HepG2 (cell line): ENCODE results near the gene LRRC45. TPM values are rescaled to one million over a fixed set of nuclear protein-coding genes. Genes with fewer than 3 reads are reported as not detected.

Source experiments
- ATF7 ChIP-seq, 2 experiments: fragments of 450-650 bp in 1 of 2; sonication (generic) in 1 of 2; formaldehyde crosslinking in 1 of 2; IDR thresholded peaks; 2 replicates each; pipeline versions ENCODE4 v1.4.0 to v1.6.1; 2016 to 2020; ENCODE audit warnings: antibody characterized with exemption in 1 of 2, mild to moderate bottlenecking in 1 of 2, missing genetic modification reagents in 1 of 2
- BORCS8-MEF2B ChIP-seq: sonication (generic); formaldehyde crosslinking; IDR thresholded peaks from 2 replicates; pipeline ENCODE4 v1.8.0; 2022; ENCODE audit warnings: mild to moderate bottlenecking, missing genetic modification reagents
- BRCA1 ChIP-seq: sonication (generic); formaldehyde crosslinking; IDR thresholded peaks from 2 replicates; pipeline ENCODE4 v1.4.0; 2020; ENCODE audit warnings: missing genetic modification reagents
- ETV5 ChIP-seq: IDR thresholded peaks from 2 replicates; pipeline ENCODE4 v1.6.1; 2018; ENCODE audit warnings: missing biosample characterization, missing genetic modification reagents, inconsistent platforms, borderline replicate concordance
- HNRNPLL ChIP-seq: fragments of 200-400 bp; formaldehyde crosslinking; IDR thresholded peaks from 2 replicates; pipeline ENCODE4 v1.6.1; 2017; ENCODE audit warnings: mild to moderate bottlenecking, low read depth, low read length; ENCODE audit not compliant: poor library complexity, severe bottlenecking
- MYC ChIP-seq: sonication (generic); formaldehyde crosslinking; IDR thresholded peaks from 2 replicates; pipeline ENCODE4 v1.9.0; 2021; ENCODE audit warnings: missing genetic modification reagents, borderline replicate concordance
- REXO4 ChIP-seq: sonication (generic); formaldehyde crosslinking; IDR thresholded peaks from 2 replicates; pipeline ENCODE4 v1.8.0; 2022; ENCODE audit warnings: missing genetic modification reagents, mild to moderate bottlenecking, borderline replicate concordance
- SOX6 ChIP-seq, 2 experiments: fragments of 450-650 bp in 1 of 2; sonication (generic) in 1 of 2; formaldehyde crosslinking in 1 of 2; IDR thresholded peaks; 2 replicates each; pipeline versions ENCODE4 v1.4.0 to v1.6.1; 2017 to 2020; ENCODE audit warnings: antibody characterized with exemption in 1 of 2, mild to moderate bottlenecking in 1 of 2, missing genetic modification reagents in 1 of 2
- ZC3H13 ChIP-seq: sonication (generic); formaldehyde crosslinking; IDR thresholded peaks from 2 replicates; pipeline ENCODE4 v1.8.1; 2023; ENCODE audit warnings: mild to moderate bottlenecking, missing genetic modification reagents, moderate library complexity
- ZHX2 ChIP-seq, 2 experiments: sonication (generic) in 1 of 2; formaldehyde crosslinking in 1 of 2; IDR thresholded peaks; 2 replicates each; pipeline versions ENCODE4 v1.6.1 to v1.9.0; 2014 to 2022; ENCODE audit warnings: antibody characterized with exemption in 1 of 2, borderline replicate concordance in 1 of 2, inconsistent platforms in 1 of 2, low read depth in 1 of 2, missing genetic modification reagents in 1 of 2
- ZNF619 ChIP-seq: sonication (generic); formaldehyde crosslinking; IDR thresholded peaks from 2 replicates; pipeline ENCODE4 v1.4.0; 2020; ENCODE audit warnings: mild to moderate bottlenecking, missing genetic modification reagents
- polyA plus RNA-seq, 8 experiments: library from polyadenylated mRNA; depleted of rRNA in 3 of 8; stranded (reverse) in 7 of 8; unstranded in 1 of 8; fragments of >200 nt; fragmentation: Illumina TruSeq in 4 of 8; extraction: Trizol in 4 of 8; gene quantifications; 2 replicates each; pipeline versions ENCODE4 v1.2.1 to v1.2.3, GENCODE V29; 2011 to 2016; ENCODE audit warnings: low read depth in 4 of 8, missing spikeins in 1 of 8, mixed read lengths in 1 of 8; ENCODE audit not compliant: insufficient read depth in 1 of 8
- total RNA-seq, 5 experiments: library from RNA; depleted of rRNA; stranded (reverse); fragments of >200 nt; fragmentation: Illumina TruSeq; extraction: Trizol; gene quantifications; 2 replicates each; pipeline ENCODE4 v1.2.3, GENCODE V29; 2016; ENCODE audit warnings: low read depth in 1 of 5
- TF ChIP-seq, protein P1 (sequence below), 2 experiments: fragments of 450-650 bp in 1 of 2; sonication (generic) in 1 of 2; formaldehyde crosslinking in 1 of 2; IDR thresholded peaks; 2 replicates each; pipeline versions ENCODE4 v1.6.1 to v1.8.0; 2016 to 2022; ENCODE audit warnings: antibody characterized with exemption in 1 of 2, mild to moderate bottlenecking in 1 of 2, missing genetic modification reagents in 1 of 2

LRRC45 gene
- total and polyA plus RNA-seq, 2 of the 13 experiments (the other 11 are each of a cell fraction or from before 2014, with no cell fraction given) = 11.6 to 48.1 TPM

DNA sequence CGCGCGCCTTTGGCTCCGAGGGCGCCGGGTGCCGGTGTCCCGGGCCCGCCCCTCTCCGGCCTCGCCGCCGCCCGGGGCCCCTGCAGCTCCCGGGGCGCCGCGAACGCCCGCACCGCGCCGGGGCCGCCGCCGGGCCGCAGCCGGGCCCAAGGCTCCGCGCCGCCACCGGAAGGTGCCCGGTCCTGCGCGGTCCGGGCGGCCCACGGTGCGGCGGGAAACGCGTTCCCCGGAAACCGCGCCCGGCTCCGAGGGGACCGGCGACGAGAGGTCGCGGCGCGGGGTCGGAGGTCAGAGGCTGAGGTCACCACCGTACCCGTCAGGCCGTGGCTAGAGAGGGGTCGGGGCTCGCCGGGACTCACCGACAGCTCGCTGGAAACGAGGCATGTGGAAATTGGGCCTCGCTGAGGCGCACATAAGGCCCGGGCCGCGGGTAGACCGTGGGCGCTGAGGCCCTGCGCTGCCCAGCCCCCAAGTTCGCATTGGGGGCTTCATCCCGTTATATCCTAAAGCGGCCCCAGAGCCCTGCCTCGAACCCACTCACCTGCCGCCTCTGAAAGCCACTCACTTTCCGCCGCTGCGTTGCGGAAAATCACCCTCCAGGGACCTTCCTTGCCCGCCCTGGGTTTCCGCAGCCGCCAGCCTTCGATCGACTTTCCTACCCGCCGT lies 42.7 kb downstream of the LRRC45 start, which contains the start of gene DUS1L (continued):
- TF ChIP-seq ZHX2 (IDR thresholded peaks at IDR 0.05; ENCODE audit: low read depth) (peak; percentile 92), ZHX2 (CRISPR knock-in tag; IDR thresholded peaks at IDR 0.05; ENCODE audit: borderline replicate concordance) (no peak), HNRNPLL (peak; percentile 70), ZC3H13 (peak; percentile 80; the same call in 1 of the 2 replicates), REXO4 (CRISPR knock-in tag) (no peak), SOX6 (IDR thresholded peaks at IDR 0.05) (no peak), SOX6 (CRISPR knock-in tag; IDR thresholded peaks at IDR 0.05) (no peak; the same call in 1 of the 2 replicates), ATF7 (IDR thresholded peaks at IDR 0.05) (no peak), ATF7 (CRISPR knock-in tag; IDR thresholded peaks at IDR 0.05) (peak; percentile 68; the same call in 1 of the 2 replicates), MYC (CRISPR knock-in tag) (peak; percentile 89), BRCA1 (CRISPR knock-in tag) (0 out of 2 replicates have a peak, but pooled peaks have one; percentile 5), BORCS8-MEF2B (CRISPR knock-in tag) (peak; percentile 86; the same call in 1 of the 2 replicates), ETV5 (peak; percentile 83), ZNF619 (CRISPR knock-in tag) (no peak)
- TF ChIP-seq, protein P1, sequence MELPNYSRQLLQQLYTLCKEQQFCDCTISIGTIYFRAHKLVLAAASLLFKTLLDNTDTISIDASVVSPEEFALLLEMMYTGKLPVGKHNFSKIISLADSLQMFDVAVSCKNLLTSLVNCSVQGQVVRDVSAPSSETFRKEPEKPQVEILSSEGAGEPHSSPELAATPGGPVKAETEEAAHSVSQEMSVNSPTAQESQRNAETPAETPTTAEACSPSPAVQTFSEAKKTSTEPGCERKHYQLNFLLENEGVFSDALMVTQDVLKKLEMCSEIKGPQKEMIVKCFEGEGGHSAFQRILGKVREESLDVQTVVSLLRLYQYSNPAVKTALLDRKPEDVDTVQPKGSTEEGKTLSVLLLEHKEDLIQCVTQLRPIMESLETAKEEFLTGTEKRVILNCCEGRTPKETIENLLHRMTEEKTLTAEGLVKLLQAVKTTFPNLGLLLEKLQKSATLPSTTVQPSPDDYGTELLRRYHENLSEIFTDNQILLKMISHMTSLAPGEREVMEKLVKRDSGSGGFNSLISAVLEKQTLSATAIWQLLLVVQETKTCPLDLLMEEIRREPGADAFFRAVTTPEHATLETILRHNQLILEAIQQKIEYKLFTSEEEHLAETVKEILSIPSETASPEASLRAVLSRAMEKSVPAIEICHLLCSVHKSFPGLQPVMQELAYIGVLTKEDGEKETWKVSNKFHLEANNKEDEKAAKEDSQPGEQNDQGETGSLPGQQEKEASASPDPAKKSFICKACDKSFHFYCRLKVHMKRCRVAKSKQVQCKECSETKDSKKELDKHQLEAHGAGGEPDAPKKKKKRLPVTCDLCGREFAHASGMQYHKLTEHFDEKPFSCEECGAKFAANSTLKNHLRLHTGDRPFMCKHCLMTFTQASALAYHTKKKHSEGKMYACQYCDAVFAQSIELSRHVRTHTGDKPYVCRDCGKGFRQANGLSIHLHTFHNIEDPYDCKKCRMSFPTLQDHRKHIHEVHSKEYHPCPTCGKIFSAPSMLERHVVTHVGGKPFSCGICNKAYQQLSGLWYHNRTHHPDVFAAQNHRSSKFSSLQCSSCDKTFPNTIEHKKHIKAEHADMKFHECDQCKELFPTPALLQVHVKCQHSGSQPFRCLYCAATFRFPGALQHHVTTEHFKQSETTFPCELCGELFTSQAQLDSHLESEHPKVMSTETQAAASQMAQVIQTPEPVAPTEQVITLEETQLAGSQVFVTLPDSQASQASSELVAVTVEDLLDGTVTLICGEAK (IDR thresholded peaks at IDR 0.05) = peak; percentile 82
- TF ChIP-seq, protein P1 (CRISPR knock-in tag; IDR thresholded peaks at IDR 0.05) = peak; percentile 90
